ENCODE results near the gene BPIFB2. TPM values are rescaled to one million over a fixed set of nuclear protein-coding genes. Genes with fewer than 3 reads are reported as not detected.

Gene BPIFB2
- total RNA-seq, 1 donor from 2014 or later: not detected

DNA sequence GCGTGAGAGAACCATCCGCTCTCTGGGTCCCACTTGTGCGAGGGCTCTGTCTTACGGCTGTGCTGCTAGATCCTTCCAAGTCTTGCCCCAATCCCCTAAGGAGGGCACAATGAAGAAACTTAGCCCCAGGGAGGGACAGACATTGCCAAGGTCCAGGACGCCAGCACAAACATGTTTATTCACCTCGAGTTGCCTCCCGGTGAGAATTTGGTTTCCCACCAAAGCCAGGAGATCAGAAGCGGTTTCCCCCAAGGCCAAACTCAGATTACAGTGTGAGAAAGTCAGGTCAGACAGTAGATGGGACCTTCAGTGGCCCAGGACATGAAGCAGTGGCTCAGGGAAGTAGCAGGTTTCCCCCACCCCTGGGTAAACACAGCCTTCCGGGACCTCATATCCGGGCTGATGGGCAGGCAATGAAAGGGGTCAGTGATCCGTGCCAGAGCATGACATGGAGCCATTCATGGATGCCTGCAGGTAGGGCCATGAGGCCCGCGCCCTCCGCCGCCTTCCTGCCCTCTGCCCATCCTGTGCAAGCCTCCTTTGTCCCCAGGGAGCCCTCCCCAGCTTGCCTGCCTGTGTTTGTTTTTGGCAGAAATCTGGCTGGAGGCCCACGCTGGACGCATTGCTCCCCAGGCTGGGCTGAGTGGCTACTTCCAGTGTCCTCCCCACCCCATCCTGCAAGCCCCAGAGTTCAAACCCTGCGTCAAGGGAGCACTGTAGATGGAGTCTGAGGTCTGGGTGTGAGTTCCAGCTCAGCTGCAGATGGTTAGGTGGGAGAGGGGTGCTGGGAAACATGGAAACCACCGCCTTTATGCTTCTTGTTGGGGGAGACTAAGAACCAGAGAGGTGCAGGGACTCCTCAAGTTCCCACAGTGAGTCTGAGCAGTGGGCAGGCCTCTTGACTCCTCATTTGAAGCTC, 2.0 kb downstream of the BPIFB2 start:
- no peaks in the 10 kb centered on the region for H3K4me1 ChIP-seq
- H3K36me3 ChIP-seq: no peaks in the 10 kb centered on the region
- no peaks in the 10 kb centered on the region for H3K27me3 ChIP-seq
- no peak overlapping the region for H3K27ac ChIP-seq
- no peak for DNase-seq (ENCODE audit: low spot score in 2 of 2)
- TF ChIP-seq, protein P1, sequence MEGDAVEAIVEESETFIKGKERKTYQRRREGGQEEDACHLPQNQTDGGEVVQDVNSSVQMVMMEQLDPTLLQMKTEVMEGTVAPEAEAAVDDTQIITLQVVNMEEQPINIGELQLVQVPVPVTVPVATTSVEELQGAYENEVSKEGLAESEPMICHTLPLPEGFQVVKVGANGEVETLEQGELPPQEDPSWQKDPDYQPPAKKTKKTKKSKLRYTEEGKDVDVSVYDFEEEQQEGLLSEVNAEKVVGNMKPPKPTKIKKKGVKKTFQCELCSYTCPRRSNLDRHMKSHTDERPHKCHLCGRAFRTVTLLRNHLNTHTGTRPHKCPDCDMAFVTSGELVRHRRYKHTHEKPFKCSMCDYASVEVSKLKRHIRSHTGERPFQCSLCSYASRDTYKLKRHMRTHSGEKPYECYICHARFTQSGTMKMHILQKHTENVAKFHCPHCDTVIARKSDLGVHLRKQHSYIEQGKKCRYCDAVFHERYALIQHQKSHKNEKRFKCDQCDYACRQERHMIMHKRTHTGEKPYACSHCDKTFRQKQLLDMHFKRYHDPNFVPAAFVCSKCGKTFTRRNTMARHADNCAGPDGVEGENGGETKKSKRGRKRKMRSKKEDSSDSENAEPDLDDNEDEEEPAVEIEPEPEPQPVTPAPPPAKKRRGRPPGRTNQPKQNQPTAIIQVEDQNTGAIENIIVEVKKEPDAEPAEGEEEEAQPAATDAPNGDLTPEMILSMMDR (IDR thresholded peaks at IDR 0.05): no peak
- no peak overlapping the region for H3K4me3 ChIP-seq
- H3K9me3 ChIP-seq: no peaks in the 10 kb centered on the region
- intact Hi-C loops (cut with DNase I): no loop called here

DNA sequence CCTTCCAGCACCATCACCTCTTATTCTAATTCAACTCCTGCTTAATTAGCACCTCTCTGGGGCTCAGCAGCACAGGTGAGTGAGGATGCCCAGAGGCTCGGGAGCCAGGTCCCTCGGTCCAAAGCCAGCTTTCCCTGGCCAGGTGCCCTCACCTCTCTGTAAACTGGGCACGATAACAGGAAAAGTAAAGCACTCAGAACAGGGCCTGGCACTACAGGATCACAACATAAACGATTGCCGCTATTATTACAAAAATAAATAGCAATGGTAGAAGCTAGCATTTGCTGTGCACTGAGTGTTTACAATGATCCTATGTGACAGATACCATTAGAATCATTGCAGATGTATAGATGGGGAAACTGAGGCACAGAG, 2.6 kb downstream of the BPIFB2 start:
- no peak overlapping the region for H3K4me3 ChIP-seq
- H3K27ac ChIP-seq: no peak overlapping the region
- H3K4me1 ChIP-seq: no peaks in the 10 kb centered on the region
- H3K27me3 ChIP-seq: no peaks in the 10 kb centered on the region
- intact Hi-C loops (cut with DNase I): no loop called here
- no peaks in the 10 kb centered on the region for H3K36me3 ChIP-seq
- TF ChIP-seq, protein P1 (IDR thresholded peaks at IDR 0.05): no peak
- no peaks in the 10 kb centered on the region for H3K9me3 ChIP-seq
- no peak for DNase-seq (ENCODE audit: low spot score in 2 of 2)

DNA sequence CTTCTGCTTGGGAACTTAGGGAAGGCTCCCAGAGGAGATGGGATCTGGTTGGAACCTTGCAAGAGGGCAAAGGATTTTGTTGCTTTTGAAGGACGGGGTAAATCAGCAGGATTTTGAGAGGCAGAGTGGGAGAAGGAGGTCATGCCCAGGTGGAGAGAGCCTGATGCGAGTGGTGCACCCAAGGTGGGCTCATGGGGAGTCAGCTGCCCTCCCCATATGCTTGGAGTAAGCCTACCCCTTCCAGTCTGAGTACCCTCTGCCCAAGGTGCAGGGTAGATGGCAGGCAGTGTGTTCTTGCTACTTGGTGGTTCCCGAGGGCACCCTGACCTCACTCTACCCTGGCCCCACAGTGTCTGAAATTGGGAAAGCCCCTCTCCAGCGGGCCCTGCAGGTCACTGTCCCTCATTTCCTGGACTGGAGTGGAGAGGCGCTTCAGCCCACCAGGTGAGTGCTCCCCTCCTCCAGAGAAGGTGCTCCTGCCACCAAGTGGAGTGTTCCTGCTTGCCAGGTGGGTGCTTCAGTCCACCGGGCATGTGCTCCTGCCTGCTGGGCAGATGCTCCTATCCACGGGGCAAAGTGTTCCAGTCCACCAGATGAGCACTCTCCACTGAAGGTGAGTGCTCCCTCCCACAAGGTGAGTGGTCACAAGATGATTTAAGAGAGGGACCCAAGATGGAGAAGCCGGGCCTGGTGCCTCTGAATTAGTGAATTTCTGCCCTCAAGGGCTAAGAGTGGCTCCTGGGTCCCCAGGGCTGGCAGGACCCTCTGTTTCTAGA, 3.4 kb downstream of the BPIFB2 start:
- no peak for DNase-seq (ENCODE audit: low spot score in 2 of 2)

DNA sequence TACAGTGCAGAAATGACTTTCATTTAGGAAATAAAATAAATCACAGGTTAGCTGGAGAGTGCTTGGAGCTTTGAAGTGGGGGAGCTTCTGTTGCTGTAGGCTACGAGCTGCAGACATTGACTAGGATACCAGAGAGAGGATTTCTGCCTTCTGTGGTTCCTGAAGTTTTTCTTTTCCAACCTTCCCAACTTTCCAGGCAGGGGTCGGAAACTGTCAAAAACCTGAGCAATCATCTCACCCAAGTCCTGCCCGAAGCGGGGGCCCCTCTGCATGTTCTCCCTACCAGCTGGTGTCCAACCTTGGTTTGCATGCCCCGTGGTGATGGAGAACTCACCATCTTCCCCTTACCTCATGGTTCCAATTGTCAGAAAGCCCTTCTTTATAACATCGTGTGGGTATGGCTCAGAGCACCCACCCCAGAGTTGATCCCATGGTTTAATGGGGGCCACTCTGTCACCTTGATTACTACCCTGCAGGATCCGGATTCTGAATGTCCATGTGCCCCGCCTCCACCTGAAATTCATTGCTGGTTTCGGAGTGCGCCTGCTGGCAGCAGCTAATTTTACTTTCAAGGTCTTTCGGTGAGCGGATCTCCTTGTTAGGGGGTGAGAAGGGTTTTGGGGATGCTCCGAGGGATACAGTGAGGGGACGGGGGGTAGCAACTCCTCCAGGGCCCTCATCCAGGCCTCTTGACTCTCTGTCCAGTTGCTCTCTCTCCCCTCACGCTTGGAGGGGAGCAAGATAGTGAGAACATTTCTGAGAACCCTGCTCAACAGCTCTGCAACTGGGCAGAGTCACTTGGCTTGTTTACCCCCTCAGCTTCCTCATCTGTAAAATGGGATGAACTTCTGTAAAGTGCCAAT, 5.1 kb downstream of the BPIFB2 start:
- no peaks in the 10 kb centered on the region for H3K9me3 ChIP-seq
- H3K4me1 ChIP-seq: no peaks in the 10 kb centered on the region
- H3K27me3 ChIP-seq: no peaks in the 10 kb centered on the region
- DNase-seq (ENCODE audit: low spot score in 2 of 2): no peak
- no peak overlapping the region for H3K4me3 ChIP-seq
- H3K36me3 ChIP-seq: no peaks in the 10 kb centered on the region
- intact Hi-C loops (cut with DNase I): no loop called here
- no peak overlapping the region for H3K27ac ChIP-seq
- TF ChIP-seq, protein P1 (IDR thresholded peaks at IDR 0.05): no peak

More for the DNA sequence above, 3.4 kb downstream of the BPIFB2 start:
- Histone ChIP-seq H3K27ac (no peak overlapping the region), H3K27me3 (no peaks in the 10 kb centered on the region), H3K4me1 (no peaks in the 10 kb centered on the region), H3K4me3 (no peak overlapping the region), H3K36me3 (no peaks in the 10 kb centered on the region), H3K9me3 (no peaks in the 10 kb centered on the region)
- TF ChIP-seq, protein P1 (IDR thresholded peaks at IDR 0.05): no peak
- intact Hi-C loops (cut with DNase I): no loop called here

DNA sequence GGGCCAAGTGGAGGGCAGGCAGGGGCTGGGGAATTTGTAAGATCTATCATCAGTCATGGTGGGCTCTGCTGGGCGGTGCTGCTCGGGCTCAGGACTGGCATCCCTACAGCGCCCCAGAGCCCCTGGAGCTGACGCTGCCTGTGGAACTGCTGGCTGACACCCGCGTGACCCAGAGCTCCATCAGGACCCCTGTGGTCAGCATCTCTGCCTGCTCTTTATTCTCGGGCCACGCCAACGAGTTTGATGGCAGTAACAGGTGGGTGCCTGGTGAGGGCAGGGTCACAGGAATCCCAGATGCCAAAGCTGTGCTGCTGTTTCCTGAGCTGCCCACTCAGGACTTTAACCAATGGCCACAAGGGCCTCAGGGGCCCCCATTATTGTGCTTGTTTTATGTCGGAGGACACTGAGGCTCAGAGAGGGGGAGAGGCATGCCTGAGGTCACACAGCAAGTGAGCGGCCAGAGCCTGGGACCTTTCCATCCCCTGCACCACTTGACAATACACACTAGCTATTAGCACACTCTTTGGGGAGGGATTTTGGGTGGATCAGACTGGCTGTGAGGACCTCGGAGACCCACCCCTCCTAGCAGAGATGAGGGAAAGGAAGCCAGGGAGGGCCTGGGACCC, 6.3 kb downstream of the BPIFB2 start:
- Histone ChIP-seq H3K27me3 (no peaks in the 10 kb centered on the region), H3K36me3 (no peaks in the 10 kb centered on the region), H3K4me3 (no peak overlapping the region), H3K27ac (no peak overlapping the region), H3K4me1 (no peaks in the 10 kb centered on the region), H3K9me3 (no peaks in the 10 kb centered on the region)
- TF ChIP-seq, protein P1 (IDR thresholded peaks at IDR 0.05): no peak
- intact Hi-C loops (cut with DNase I): no loop called here
- DNase-seq (ENCODE audit: low spot score in 2 of 2): no peak

Data from ascending aorta (tissue), 2 donors.